ENCODE data around the gene PPIL4.

The PPIL4 gene, protein sequence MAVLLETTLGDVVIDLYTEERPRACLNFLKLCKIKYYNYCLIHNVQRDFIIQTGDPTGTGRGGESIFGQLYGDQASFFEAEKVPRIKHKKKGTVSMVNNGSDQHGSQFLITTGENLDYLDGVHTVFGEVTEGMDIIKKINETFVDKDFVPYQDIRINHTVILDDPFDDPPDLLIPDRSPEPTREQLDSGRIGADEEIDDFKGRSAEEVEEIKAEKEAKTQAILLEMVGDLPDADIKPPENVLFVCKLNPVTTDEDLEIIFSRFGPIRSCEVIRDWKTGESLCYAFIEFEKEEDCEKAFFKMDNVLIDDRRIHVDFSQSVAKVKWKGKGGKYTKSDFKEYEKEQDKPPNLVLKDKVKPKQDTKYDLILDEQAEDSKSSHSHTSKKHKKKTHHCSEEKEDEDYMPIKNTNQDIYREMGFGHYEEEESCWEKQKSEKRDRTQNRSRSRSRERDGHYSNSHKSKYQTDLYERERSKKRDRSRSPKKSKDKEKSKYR

DNA sequence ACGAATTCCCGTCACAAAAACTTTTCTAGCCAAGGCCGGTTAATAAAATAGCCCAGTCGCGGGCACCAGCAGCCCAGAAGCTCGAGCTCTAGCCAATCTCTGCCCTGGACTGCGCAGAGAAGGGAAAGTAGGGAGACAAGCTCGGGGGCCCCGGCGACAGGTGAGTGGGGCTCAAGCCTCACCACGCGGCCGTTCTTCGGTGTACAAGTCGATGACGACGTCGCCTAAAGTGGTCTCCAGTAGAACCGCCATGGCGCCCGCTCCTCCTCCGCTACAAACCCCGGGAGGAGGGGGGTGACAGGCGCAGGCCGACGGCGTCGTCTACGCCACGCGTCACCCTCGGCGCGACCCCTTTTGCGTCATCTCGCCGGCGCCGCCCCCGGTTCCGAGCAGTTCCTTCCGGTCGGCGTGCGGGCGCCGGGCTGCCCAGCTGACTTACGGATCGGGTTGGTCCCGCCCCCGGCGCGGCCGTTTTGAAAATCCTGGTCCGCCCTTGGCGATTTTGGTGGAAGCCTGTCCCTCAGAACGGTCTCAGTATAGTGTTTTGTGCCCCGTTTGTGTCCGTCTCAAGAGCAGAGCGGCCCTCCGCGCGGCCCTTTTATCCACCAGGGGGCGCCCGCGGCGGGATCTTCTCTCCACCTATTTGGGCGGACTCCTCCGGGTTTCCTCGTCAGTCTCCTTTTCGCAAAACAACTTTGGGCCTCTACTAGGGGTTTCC lies at the start of gene PPIL4:
Gene PPIL4, minus strand, starts transcription at position 290 of the 718 bp plus-strand sequence. Its CDS starts 38 bp downstream, at position 252.
- no peak for FAIRE-seq

DNA sequence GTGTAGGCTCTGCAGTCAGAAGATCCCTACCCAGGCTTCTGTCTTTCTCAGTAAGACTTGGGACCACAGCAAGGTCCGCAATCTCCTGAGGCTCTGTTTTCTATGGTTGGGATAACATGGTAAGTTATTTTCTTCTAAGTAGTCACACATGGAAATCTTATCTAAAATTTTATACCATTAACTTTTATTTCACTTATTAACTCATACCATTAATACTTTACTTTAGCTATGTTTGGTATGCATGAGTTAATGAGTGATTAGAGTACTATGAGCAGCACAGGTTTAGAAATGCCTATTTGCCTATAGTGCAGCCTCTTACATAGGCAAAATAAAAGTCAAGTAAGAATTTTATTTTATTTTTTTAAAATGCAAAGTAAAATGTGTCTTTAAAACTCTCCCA lies 47.6 kb upstream of the PPIL4 start:
- FAIRE-seq, result no peak

DNA sequence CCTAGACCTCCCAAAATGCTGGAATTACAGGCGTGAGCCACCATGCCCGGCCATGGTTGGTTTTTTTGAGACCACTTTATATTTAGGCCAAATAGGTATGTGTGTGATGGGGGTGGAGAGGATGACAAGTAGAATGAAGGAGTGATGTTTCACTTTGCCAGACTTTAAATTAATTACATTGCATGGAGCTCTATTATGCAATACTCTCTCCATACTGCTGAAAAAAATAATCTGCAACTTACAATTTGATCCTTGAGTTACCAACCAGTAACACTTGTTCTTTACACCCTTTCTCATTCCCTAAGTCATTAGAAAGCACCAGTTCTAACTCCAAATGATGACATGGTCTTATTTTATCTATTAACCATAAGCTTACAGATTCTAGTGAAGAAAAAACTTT lies 47.1 kb upstream of the PPIL4 start:
- no peak for FAIRE-seq

DNA sequence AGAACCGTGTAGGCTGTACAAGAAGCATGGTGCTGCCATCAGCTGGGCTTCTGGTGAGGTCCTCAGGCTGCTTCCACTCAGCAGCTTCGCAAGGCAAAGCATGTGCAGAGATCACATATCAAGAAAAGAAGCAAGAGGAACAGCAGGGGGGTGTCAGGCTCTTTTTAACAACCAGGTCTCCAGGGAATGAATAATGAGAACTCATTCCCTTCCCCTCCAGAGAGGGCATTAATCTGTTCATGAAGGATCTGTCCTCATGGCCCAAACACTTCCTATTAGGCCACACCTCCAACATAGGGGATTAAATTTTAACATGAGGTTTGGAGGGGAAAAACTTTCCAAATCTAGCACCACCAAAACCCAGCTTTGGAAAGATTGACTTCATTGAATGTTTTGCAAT lies 40.3 kb upstream of the PPIL4 start:
- FAIRE-seq, result no peak

DNA sequence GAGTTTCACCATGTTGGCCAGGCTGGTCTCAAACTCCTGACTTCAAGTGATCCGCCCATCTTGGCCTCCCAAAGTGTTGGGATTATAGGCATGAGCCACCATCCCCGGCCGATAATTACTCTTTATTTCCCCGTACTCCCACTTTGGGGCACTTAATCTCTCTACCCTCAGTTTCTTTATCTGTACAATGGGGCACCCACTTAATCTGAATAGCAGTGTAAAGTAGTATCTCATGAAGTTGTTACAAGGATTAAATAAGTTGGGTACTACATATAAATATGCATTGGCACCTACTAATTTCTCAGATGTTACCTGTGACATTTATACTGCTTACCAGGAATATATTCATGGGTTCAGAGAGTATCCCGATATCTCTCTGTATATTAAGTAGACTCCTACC lies 35.5 kb upstream of the PPIL4 start:
- FAIRE-seq, result no peak

DNA sequence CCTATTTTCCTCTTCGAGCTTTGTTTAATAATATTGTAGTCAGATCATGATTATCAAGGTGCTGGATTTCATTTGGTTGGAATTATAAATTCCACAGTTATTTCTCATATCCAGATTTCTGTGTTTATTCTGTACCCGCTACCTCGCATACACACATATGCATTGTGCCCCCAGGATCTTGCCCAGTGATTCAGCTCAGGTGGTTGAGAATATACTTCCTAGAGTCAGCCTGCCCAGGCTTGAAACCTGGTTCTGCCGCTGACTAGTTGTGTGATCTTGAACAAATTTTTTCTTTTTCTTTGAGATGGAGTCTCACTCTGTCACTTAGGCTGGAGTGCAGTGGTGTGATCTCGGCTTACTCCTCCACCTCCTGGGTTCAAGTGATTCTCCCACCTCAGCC lies 35.0 kb upstream of the PPIL4 start:
- no peak for FAIRE-seq

DNA sequence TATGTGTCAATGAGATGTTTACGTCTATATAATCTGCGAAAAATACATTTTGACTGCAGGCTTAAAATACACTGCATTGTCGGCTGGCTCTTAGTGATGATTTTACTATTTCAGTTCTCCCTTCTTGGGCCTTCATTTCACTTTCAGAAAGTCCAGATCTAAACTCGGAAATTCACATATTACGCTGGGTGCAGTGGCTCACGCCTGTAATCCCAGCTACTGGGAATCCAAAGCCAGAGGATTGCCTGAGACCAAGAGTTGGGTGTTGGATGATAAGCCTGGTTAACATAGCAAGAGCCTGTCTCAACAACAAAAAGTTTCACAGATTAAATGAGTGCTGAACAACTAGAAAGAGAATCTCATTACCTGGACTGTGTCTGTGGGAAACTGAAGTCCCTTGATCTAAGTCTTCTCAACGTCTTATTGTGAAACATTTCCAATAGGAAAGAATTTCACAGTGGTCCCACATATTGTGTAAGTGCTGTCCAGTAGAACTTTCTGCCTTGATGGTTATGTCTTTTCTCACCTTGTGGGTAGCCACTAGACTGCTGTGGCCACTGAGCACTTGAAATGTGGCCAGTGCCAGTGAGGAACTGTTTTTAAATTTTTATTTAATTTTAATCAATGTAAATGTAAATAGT lies 22.2 kb upstream of the PPIL4 start:
- no peak for FAIRE-seq

DNA sequence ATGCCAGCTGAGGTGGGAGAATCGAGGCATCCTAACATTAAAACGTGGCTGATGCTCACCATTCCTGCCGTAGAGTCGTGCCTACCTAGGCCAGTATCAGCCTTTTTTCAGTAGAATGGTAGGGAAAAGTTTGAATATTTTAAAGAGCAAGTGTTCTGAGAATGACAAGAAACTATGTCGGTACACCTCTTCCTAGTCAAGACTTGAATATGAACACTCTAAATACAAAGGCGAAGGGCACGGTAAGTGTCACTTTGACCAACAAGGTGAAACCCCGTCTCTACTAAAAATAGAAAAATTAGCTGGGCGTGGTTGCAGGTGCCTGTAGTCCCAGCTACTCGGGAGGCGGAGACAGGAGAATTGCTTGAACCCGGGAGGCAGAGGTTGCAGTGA lies 21.3 kb upstream of the PPIL4 start:
- no peak for FAIRE-seq

DNA sequence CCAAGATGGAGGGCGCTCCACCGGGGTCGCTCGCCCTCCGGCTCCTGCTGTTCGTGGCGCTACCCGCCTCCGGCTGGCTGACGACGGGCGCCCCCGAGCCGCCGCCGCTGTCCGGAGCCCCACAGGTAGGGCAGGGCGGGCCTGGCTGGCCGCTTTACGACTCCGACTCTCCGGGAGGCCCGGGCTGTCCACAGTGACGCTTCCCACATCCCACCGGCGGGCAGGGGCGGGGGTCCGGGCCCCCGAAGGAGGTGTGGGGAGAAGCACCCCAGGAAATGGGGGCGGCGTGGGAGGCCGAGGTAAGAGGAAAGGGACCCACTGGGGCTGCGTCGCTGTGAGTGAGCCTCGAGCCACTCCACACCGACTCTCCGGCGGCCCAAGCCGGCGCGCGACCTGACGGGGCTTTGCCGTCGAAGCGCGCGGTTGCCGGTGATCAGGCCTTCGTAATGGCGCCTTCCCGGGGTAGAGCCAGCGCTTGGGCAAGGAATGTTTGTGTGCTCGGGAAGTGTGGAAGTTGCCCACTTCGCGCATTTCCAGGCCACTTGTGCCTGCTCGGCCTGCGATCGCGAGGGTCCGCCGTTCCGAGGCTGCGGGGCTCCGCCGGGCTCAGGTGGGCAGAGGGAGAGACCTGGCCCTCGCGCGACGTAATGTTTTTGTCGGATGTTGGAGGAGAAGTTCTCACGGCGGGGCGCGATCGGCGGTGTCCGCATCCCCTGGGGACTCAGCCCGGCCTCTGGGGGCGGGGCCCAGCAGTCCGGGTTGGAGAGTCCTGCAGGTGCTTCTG lies 20.8 kb upstream of the PPIL4 start:
- FAIRE-seq, result no peak

DNA sequence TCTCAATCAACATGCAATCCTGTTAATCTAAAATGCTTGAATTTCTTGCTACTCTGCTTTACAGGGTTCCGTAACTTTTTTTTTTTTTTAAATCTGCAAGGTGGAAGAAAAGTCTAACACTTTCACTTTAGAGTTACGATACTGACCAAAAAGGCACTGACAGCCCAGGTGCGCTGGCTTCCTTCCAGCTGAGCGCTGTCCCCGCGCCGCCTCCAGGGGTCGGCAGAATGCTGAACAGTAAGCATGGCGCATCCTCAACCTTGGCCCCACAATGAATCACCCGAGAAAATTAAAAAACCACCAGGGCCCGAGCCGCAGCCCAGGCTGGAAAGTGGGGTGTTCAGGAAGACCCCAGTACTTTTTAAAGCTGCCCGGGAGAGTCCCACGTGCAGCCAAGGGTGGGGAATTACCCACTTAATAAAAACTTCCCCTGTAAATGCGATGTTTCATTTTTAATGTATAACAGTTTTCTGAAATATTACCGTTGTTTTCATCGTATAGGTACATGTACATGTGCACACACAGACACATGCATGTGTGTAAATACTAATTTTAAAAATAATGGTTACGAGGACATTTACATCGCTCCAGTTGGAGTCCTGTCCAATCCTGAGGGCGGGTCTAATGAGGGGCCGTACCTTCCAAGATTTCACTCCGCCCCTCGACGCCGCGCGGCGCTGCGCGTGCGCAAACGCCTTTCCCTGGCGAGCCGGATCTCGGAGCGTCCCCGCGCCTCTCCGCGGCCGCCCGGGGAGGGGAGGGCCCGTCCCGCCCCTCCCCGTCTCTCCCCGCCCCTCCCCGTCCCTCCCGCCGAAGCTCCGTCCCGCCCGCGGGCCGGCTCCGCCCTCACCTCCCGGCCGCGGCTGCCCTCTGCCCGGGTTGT lies 19.9 kb upstream of the PPIL4 start, which contains the start of gene GINM1:
Gene GINM1, plus strand, starts transcription at position 849 of the 883 bp plus-strand sequence. CDS start 40 bp downstream, outside the sequence.
- no peak for FAIRE-seq

DNA sequence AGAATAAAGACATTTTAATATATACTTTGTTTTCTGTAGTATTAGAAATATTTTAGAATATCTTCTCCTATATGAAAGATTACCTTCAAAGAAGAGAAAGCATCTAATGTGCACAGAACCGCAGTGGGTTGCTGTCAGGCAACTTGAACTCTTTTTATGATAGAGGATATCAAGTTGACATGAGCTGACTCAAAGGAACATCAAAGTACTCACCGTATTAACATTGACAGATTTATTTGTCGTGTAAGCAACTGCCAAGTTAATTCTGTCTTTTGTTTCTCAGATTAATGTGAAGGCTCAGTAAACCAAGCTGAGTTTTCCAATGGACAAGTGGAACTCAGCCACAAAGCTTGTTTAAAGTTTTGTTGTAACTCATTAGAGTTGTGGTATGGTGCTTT lies 18.1 kb upstream of the PPIL4 start:
- FAIRE-seq, result no peak

DNA sequence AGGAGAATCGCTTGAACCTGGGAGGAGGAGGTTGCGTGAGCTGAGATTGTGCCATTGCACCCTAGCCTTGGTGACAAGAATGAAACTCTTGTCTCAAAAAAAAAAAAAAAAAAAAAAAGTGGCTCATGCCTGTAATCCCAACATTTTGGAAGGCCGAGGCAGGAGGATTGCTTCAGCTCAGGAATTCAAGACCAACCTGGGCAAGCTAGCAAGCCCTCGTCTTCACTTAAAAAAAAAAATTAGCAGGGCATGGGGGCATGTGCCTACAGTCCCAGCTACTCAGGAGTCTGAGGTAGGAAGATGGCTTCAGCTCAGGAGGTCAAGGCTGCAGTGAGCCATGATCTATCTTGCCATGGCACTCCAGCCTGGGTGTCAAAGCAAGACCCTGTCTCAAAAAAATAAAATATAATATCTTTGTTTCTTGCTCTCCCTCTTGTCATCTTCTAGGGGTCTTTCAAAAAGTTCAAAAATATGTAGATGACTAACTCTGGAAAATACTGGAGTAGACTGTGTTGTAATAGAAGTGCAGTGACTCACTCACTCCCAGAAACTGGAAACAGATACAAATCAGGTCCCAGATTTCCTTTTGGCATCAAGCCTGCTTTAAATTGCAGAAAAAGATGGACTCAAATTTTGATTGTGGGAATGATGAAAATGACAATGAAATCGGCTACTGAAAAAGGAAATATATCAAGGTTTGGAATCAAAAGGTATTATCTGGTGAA lies 17.5 kb upstream of the PPIL4 start:
- no peak for FAIRE-seq

DNA sequence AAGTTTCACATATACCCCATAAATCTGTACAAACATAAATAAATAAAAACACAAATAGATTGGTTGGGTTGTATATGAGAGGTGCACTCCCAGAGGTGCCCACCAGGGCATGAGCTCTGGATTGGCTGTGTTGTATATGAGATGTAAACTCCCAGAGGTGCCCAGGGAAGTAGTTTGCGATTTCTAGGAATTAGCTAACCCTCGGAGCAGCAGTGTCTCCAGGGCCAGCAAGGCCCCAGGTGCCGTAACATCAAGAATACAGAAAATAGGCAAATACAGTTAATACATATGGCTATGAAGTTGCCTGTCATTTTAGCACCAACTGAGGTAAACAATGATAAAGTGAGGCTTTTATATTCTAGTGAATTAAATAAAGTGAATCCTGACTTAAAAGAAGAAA lies 14.9 kb upstream of the PPIL4 start:
- FAIRE-seq, result no peak

DNA sequence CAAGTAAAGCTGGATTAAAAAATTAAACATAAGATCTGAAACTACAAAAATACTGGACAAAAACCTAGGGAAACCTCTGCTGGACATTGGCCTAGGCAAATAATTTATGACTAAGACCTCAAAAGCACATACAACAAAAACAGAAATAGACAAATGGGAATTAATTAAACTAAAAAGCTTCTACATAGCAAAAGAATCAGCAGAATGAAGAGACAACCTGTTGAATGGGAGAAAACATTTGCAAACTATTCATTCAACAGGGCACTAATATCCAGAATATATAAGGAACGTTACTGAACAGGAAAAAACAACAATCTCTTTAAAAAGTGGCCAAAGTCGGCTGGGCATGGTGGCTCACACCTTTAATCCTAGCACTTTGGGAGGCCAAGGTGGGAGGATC lies 13.5 kb upstream of the PPIL4 start:
- FAIRE-seq, result no peak

DNA sequence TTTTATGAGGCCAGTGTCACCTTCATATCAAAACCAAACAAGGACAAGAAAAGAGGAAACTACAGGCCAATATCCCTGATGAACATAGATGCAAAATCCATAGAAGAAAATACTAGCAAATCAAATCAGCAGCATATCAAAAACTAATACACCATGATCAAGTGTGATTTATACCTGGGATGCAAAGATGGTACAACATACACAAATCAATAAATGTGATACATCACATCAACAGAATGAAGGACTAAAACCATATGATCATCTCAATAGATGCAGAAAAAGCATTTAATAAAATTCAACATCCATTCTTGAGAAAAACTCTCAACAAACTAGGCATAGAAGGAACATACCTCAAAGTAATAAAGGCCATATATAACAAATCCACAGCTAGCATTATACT lies 12.2 kb upstream of the PPIL4 start:
- no peak for FAIRE-seq

DNA sequence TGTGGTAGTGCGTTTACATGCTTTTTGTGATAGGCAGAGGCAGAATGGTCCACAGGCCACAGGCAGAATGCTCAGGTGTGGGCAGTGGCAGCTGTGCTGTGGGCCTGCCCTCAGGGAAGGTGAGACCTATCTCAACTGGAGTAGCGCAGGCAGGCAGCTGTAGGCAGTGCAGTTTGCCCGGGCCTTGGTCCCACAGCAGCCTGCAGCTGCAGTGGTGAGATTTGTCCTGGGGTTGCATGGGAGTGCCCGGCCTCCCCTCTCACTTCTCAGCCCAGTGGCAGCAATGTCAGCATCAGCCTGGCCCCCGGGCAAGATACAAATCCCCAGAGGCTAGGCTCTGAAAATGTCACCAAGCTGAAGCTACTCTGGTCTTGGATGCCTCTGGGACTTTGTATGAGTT lies 6.1 kb upstream of the PPIL4 start:
- FAIRE-seq, result no peak

DNA sequence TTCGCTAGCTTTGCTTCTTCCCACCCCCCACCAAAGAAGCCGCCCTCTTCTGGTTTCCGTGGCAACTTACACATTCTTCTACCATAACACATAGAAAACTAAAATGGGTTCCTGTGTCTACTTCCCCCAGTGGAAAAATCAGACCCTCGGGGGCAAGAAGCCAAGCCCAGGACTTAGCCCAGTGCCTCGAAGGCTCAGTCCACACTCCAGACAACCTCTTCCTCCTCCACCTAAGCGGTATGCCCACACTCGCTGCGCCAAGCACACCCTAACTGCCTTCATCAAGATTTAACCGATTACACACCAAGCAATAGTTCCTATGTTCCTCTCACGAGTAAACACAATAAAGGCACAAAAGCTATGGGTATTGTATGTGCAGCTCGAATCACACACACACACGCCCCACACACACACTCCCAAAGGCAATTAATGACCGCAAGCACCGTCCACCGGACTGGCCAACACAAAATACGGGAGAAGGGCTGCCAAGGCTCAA lies 537 bp downstream of the PPIL4 start:
- FAIRE-seq, result no peak

DNA sequence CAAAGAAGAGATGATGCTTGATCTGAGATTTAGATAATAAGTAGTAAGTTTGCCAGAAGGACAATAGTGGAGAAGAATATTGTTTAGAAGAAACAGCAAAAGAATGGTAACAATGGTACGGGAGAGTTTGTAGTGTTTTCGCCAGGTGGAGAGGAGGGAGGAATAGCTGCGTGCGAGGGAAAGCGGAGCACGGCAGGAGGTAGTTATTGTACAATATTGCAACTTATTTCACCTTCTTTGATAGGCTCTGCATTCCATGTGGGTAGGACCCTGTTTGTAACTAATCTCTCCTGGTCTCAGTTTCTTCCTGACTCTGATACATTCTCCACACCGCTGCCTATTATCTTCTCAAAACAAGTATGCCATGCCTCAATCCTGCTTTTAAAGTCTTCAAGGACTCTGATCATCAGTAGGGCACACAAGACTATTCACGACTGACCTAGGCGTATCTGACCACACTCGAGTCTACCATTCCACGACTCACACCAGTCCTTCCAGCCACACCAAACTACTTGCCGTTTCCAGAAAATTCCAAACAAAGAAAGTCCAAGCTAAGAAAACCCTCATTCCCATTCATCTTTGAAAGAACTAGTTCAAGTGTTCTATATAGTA lies 1.1 kb downstream of the PPIL4 start:
- no peak for FAIRE-seq

DNA sequence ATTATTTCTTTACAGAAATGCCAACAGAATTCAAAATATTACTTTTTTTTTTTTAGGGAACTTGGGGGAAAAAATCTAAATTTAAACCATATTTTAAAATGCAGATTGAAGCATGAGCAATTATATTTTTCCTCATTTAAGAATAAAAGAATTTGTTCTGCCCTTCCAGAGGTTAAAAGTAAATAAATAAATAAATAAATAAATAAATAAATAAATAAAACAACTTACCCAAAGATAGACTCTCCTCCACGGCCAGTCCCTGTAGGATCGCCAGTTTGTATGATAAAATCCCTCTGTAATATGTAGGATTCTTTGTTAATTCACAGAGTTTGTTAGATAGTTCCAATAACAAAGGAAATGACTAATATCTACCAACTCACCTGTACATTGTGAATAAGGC lies 4.7 kb downstream of the PPIL4 start:
- FAIRE-seq, result no peak

DNA sequence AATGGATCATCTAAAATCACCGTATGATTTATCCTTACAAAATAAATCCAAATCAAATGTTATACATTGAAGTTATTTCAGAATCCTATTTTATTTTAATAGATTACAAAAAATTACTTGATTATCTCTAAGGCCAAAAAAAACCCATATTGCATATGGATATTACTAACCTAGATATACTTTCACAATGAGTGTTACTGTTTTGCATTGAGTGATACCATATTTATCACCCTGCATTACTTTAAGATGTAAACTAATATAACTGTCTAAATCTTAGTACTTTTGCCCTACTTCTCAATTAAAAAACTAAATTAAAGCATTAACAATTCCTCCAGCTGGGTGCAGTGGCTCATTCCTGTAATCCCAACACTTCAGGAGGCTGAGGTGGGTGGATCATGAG lies 11.1 kb downstream of the PPIL4 start:
- FAIRE-seq, result no peak
